Activated CD4-positive, alpha-beta T cell treated with anti-CD3 and anti-CD28 coated beads, Interleukin-2, Interleukin-4, amounts not matched to agents 100 ng/mL and 50 ng/mL, durations not matched to agents 16 hours and 8 hours (primary cell): ENCODE data around the gene SPNS2.

ENCODE experiments used
- DNase-seq: peaks from one replicate; pipeline ENCODE4 v3.0.0-alpha.2; 2020; ENCODE audit warnings: low spot score

SPNS2 gene

GRCh38 chr17:4480929-4481898 lies 17.5 kb upstream of the SPNS2 start:
- DNase-seq = peak; percentile 42

- DNase-seq = no peak
Measured at GRCh38 chr17:4482338-4483011, 16.2 kb upstream of the SPNS2 start.

- no peak for DNase-seq
Measured at GRCh38 chr17:4483012-4483840, 15.5 kb upstream of the SPNS2 start.

- DNase-seq = peak; percentile 30
Measured at GRCh38 chr17:4485676-4486646, 12.7 kb upstream of the SPNS2 start.

- no peak for DNase-seq
Measured at GRCh38 chr17:4487296-4487695, 11.4 kb upstream of the SPNS2 start.

GRCh38 chr17:4487820-4488716 lies 10.6 kb upstream of the SPNS2 start:
- no peak for DNase-seq

- DNase-seq = no peak
Measured at GRCh38 chr17:4488989-4489595, 9.6 kb upstream of the SPNS2 start.

GRCh38 chr17:4490109-4490591 lies 8.5 kb upstream of the SPNS2 start:
- DNase-seq = no peak

- DNase-seq = no peak
Measured at GRCh38 chr17:4490637-4491061, 8.0 kb upstream of the SPNS2 start.

GRCh38 chr17:4492721-4493561 lies 5.7 kb upstream of the SPNS2 start:
- no peak for DNase-seq

- DNase-seq = no peak
Measured at GRCh38 chr17:4497101-4497824, 1.4 kb upstream of the SPNS2 start.

- DNase-seq = no peak
Measured at GRCh38 chr17:4499431-4500190, 930 bp downstream of the SPNS2 start.

- DNase-seq = no peak
Measured at GRCh38 chr17:4500191-4500571, 1.5 kb downstream of the SPNS2 start.

- DNase-seq = no peak
Measured at GRCh38 chr17:4501295-4501949, 2.7 kb downstream of the SPNS2 start.

- no peak for DNase-seq
Measured at GRCh38 chr17:4502466-4503154, 3.9 kb downstream of the SPNS2 start.
